T-helper 1 cell treated with Interleukin-12 subunit alpha and Interleukin-12 subunit beta and Interleukin-4 antibody, amounts not matched to agents 30 μg/mL and 1 μg/mL, for 36 hours (primary cell): Measurements from ENCODE around the gene CROT.
A peak's percentile ranks its signal among the peaks of the same experiment; 100 is the strongest.
"Not testable (repeated sequence)": the region's sequence is repeated elsewhere in the genome, so short reads cannot be mapped to it uniquely, and the experiment has no call there.

Source experiments
- H3K27ac Mint-ChIP-seq: one replicate; pipeline ENCODE4 v1.8.0; 2021; ENCODE audit warnings: mild to moderate bottlenecking, mixed read lengths
- H3K27me3 Mint-ChIP-seq: one replicate; pipeline ENCODE4 v1.8.0; 2021; ENCODE audit warnings: low read depth, mixed read lengths
- H3K36me3 Mint-ChIP-seq: one replicate; pipeline ENCODE4 v1.8.0; 2021; ENCODE audit warnings: low read depth, mixed read lengths
- H3K4me1 Mint-ChIP-seq: one replicate; pipeline ENCODE4 v1.8.0; 2021; ENCODE audit warnings: low read depth, mixed read lengths
- H3K4me3 Mint-ChIP-seq: one replicate; pipeline ENCODE4 v1.8.0; 2021; ENCODE audit warnings: mild to moderate bottlenecking, moderate library complexity, mixed read lengths
- H3K9me3 Mint-ChIP-seq: one replicate; pipeline ENCODE4 v1.8.0; 2021; ENCODE audit warnings: mixed read lengths

Gene CROT

GRCh38 chr7:87345166-87345927, at the start of gene CROT:
CROT (plus strand) TSS chr7:87345664; CDS start chr7:87349069, 3,405 bp downstream.
- peak within 1 kb of the TSS; percentile 90 for H3K27ac Mint-ChIP-seq
- peak within 1 kb of the TSS; percentile 92 for H3K4me3 Mint-ChIP-seq
- H3K36me3 Mint-ChIP-seq = peaks cover 30% of the 10 kb centered on the region
- H3K27me3 Mint-ChIP-seq = no peaks in the 10 kb centered on the region
- peaks cover under 1% of the 10 kb centered on the region for H3K9me3 Mint-ChIP-seq
- H3K4me1 Mint-ChIP-seq = peaks cover 42% of the 10 kb centered on the region

GRCh38 chr7:87300756-87301155, 44.7 kb upstream of the CROT start:
- no peaks in the 10 kb centered on the region for H3K27me3 Mint-ChIP-seq
- no peak overlapping the region for H3K27ac Mint-ChIP-seq
- no peaks in the 10 kb centered on the region for H3K36me3 Mint-ChIP-seq
- H3K4me3 Mint-ChIP-seq = no peak overlapping the region
- no peaks in the 10 kb centered on the region for H3K4me1 Mint-ChIP-seq
- peaks cover 22% of the 10 kb centered on the region for H3K9me3 Mint-ChIP-seq

- H3K36me3 Mint-ChIP-seq = no peaks in the 10 kb centered on the region
- H3K27ac Mint-ChIP-seq = no peak overlapping the region
- H3K9me3 Mint-ChIP-seq = no peaks in the 10 kb centered on the region
- H3K4me3 Mint-ChIP-seq = no peak overlapping the region
- peaks cover 6% of the 10 kb centered on the region for H3K27me3 Mint-ChIP-seq
- no peaks in the 10 kb centered on the region for H3K4me1 Mint-ChIP-seq
Observed at GRCh38 chr7:87310790-87311419, 34.6 kb upstream of the CROT start.

- Mint-ChIP-seq H3K27ac (no peak overlapping the region), H3K9me3 (no peaks in the 10 kb centered on the region), H3K4me3 (no peak overlapping the region), H3K36me3 (no peaks in the 10 kb centered on the region), H3K4me1 (no peaks in the 10 kb centered on the region), H3K27me3 (peaks cover under 1% of the 10 kb centered on the region)
Observed at GRCh38 chr7:87312215-87312865, 33.1 kb upstream of the CROT start.

GRCh38 chr7:87316097-87316700, 29.3 kb upstream of the CROT start:
- Mint-ChIP-seq H3K4me1 (no peaks in the 10 kb centered on the region), H3K4me3 (no peak overlapping the region), H3K27me3 (no peaks in the 10 kb centered on the region)

GRCh38 chr7:87316846-87317552, 28.5 kb upstream of the CROT start:
- Mint-ChIP-seq H3K36me3 (no peaks in the 10 kb centered on the region), H3K27ac (no peak overlapping the region), H3K27me3 (no peaks in the 10 kb centered on the region)

More at GRCh38 chr7:87316097-87316700, 29.3 kb upstream of the CROT start:
- peaks cover 3% of the 10 kb centered on the region for H3K9me3 Mint-ChIP-seq
- H3K36me3 Mint-ChIP-seq = no peaks in the 10 kb centered on the region
- no peak overlapping the region for H3K27ac Mint-ChIP-seq

GRCh38 chr7:87317691-87318245, 27.7 kb upstream of the CROT start:
- no peaks in the 10 kb centered on the region for H3K27me3 Mint-ChIP-seq
- no peak overlapping the region for H3K27ac Mint-ChIP-seq
- H3K4me3 Mint-ChIP-seq = no peak overlapping the region
- no peaks in the 10 kb centered on the region for H3K4me1 Mint-ChIP-seq
- no peaks in the 10 kb centered on the region for H3K36me3 Mint-ChIP-seq
- peaks cover 9% of the 10 kb centered on the region for H3K9me3 Mint-ChIP-seq

More at GRCh38 chr7:87316846-87317552, 28.5 kb upstream of the CROT start:
- H3K4me1 Mint-ChIP-seq = no peaks in the 10 kb centered on the region
- peaks cover 9% of the 10 kb centered on the region for H3K9me3 Mint-ChIP-seq
- H3K4me3 Mint-ChIP-seq = no peak overlapping the region

GRCh38 chr7:87318741-87319140, 26.7 kb upstream of the CROT start:
- Mint-ChIP-seq H3K9me3 (peaks cover 9% of the 10 kb centered on the region), H3K36me3 (peaks cover 3% of the 10 kb centered on the region), H3K4me3 (no peak overlapping the region), H3K27ac (no peak overlapping the region), H3K27me3 (no peaks in the 10 kb centered on the region), H3K4me1 (no peaks in the 10 kb centered on the region)

- H3K36me3 Mint-ChIP-seq, H3K27me3 Mint-ChIP-seq, H3K4me1 Mint-ChIP-seq, H3K9me3 Mint-ChIP-seq: not testable (repeated sequence)
- Mint-ChIP-seq H3K27ac (peak overlapping the region; percentile 67), H3K4me3 (peak overlapping the region; percentile 65)
Observed at GRCh38 chr7:87319154-87319581, 26.3 kb upstream of the CROT start.

- no peaks in the 10 kb centered on the region for H3K27me3 Mint-ChIP-seq
- no peak overlapping the region for H3K4me3 Mint-ChIP-seq
- peaks cover 27% of the 10 kb centered on the region for H3K9me3 Mint-ChIP-seq
- peaks cover 7% of the 10 kb centered on the region for H3K36me3 Mint-ChIP-seq
- no peaks in the 10 kb centered on the region for H3K4me1 Mint-ChIP-seq
- H3K27ac Mint-ChIP-seq = no peak overlapping the region
Observed at GRCh38 chr7:87322912-87323311, 22.6 kb upstream of the CROT start.

- H3K4me1 Mint-ChIP-seq = no peaks in the 10 kb centered on the region
- H3K4me3 Mint-ChIP-seq = no peak overlapping the region
- peaks cover 43% of the 10 kb centered on the region for H3K9me3 Mint-ChIP-seq
- H3K36me3 Mint-ChIP-seq = peaks cover 18% of the 10 kb centered on the region
- no peaks in the 10 kb centered on the region for H3K27me3 Mint-ChIP-seq
- no peak overlapping the region for H3K27ac Mint-ChIP-seq
Observed at GRCh38 chr7:87325576-87326370, 19.7 kb upstream of the CROT start.

- Mint-ChIP-seq H3K27me3 (no peaks in the 10 kb centered on the region), H3K27ac (no peak overlapping the region), H3K9me3 (peaks cover 34% of the 10 kb centered on the region), H3K4me3 (no peak overlapping the region), H3K36me3 (peaks cover 15% of the 10 kb centered on the region), H3K4me1 (no peaks in the 10 kb centered on the region)
Observed at GRCh38 chr7:87328281-87328680, 17.2 kb upstream of the CROT start.

GRCh38 chr7:87330316-87330715, 15.1 kb upstream of the CROT start:
- Mint-ChIP-seq H3K36me3 (peaks cover 23% of the 10 kb centered on the region), H3K4me3 (no peak overlapping the region), H3K27me3 (no peaks in the 10 kb centered on the region), H3K4me1 (no peaks in the 10 kb centered on the region), H3K27ac (no peak overlapping the region), H3K9me3 (peaks cover 45% of the 10 kb centered on the region)
